HG03108 (cell line): Measurements from ENCODE around the gene NRXN3.
"Not testable (repeated sequence)": the region's sequence is repeated elsewhere in the genome, so short reads cannot be mapped to it uniquely, and the experiment has no call there.

Source experiments
- ATAC-seq: cut with Tn5 transposase; IDR thresholded peaks from one replicate; pipeline ENCODE4 v1.9.1; 2021; ENCODE audit warnings: moderate library complexity; ENCODE audit not compliant: unreplicated experiment

Gene NRXN3

GRCh38 chr14:78566026-78566858 is 396.1 kb downstream of the NRXN3 start:
- ATAC-seq, result peak; percentile 56

- no peak for ATAC-seq
These were observed 396.6 kb downstream of the NRXN3 start for GRCh38 chr14:78566859-78567172.

- ATAC-seq, result no peak
These were observed 397.2 kb downstream of the NRXN3 start for GRCh38 chr14:78567343-78567742.

- ATAC-seq, result not testable (repeated sequence)
These were observed 403.6 kb downstream of the NRXN3 start for GRCh38 chr14:78573736-78574135.

- ATAC-seq, result no peak
These were observed 406.4 kb downstream of the NRXN3 start for GRCh38 chr14:78576437-78577166.

GRCh38 chr14:78581229-78581628 is 411.1 kb downstream of the NRXN3 start:
- no peak for ATAC-seq

GRCh38 chr14:78586681-78587080 is 416.5 kb downstream of the NRXN3 start:
- ATAC-seq, result no peak

GRCh38 chr14:78588906-78589305 is 418.7 kb downstream of the NRXN3 start:
- ATAC-seq, result no peak

GRCh38 chr14:78592616-78593219 is 422.5 kb downstream of the NRXN3 start:
- no peak for ATAC-seq

GRCh38 chr14:78593949-78594348 is 423.8 kb downstream of the NRXN3 start:
- ATAC-seq, result no peak

- no peak for ATAC-seq
These were observed 425.6 kb downstream of the NRXN3 start for GRCh38 chr14:78595797-78596196.

GRCh38 chr14:78598046-78598920 is 428.1 kb downstream of the NRXN3 start:
- ATAC-seq, result peak; percentile 78

GRCh38 chr14:78605025-78605762 is 435.0 kb downstream of the NRXN3 start:
- no peak for ATAC-seq

GRCh38 chr14:78605897-78606500 is 435.8 kb downstream of the NRXN3 start:
- no peak for ATAC-seq

GRCh38 chr14:78608998-78609787 is 439.0 kb downstream of the NRXN3 start:
- no peak for ATAC-seq

- ATAC-seq, result no peak
These were observed 440.8 kb downstream of the NRXN3 start for GRCh38 chr14:78610994-78611393.

GRCh38 chr14:78611796-78612571 is 441.8 kb downstream of the NRXN3 start:
- ATAC-seq, result no peak

GRCh38 chr14:78612666-78613065 is 442.5 kb downstream of the NRXN3 start:
- ATAC-seq, result no peak
